ENCODE results near the gene RBM8A.

GRCh38 chr1:145961425-145962156 lies 34.3 kb upstream of the RBM8A start:
- TF ChIP-seq, protein P1, sequence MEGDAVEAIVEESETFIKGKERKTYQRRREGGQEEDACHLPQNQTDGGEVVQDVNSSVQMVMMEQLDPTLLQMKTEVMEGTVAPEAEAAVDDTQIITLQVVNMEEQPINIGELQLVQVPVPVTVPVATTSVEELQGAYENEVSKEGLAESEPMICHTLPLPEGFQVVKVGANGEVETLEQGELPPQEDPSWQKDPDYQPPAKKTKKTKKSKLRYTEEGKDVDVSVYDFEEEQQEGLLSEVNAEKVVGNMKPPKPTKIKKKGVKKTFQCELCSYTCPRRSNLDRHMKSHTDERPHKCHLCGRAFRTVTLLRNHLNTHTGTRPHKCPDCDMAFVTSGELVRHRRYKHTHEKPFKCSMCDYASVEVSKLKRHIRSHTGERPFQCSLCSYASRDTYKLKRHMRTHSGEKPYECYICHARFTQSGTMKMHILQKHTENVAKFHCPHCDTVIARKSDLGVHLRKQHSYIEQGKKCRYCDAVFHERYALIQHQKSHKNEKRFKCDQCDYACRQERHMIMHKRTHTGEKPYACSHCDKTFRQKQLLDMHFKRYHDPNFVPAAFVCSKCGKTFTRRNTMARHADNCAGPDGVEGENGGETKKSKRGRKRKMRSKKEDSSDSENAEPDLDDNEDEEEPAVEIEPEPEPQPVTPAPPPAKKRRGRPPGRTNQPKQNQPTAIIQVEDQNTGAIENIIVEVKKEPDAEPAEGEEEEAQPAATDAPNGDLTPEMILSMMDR (IDR thresholded peaks at IDR 0.05): no peak
- no peak for TF ChIP-seq POLR2A (IDR thresholded peaks at IDR 0.05)

Data from thyroid gland (tissue), 4 donors.